ENCODE data around the gene MATN4.
"Not testable (repeated sequence)": the region's sequence is repeated elsewhere in the genome, so short reads cannot be mapped to it uniquely, and the experiment has no call there.

Gene MATN4, protein sequence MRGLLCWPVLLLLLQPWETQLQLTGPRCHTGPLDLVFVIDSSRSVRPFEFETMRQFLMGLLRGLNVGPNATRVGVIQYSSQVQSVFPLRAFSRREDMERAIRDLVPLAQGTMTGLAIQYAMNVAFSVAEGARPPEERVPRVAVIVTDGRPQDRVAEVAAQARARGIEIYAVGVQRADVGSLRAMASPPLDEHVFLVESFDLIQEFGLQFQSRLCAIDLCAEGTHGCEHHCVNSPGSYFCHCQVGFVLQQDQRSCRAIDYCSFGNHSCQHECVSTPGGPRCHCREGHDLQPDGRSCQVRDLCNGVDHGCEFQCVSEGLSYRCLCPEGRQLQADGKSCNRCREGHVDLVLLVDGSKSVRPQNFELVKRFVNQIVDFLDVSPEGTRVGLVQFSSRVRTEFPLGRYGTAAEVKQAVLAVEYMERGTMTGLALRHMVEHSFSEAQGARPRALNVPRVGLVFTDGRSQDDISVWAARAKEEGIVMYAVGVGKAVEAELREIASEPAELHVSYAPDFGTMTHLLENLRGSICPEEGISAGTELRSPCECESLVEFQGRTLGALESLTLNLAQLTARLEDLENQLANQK

DNA sequence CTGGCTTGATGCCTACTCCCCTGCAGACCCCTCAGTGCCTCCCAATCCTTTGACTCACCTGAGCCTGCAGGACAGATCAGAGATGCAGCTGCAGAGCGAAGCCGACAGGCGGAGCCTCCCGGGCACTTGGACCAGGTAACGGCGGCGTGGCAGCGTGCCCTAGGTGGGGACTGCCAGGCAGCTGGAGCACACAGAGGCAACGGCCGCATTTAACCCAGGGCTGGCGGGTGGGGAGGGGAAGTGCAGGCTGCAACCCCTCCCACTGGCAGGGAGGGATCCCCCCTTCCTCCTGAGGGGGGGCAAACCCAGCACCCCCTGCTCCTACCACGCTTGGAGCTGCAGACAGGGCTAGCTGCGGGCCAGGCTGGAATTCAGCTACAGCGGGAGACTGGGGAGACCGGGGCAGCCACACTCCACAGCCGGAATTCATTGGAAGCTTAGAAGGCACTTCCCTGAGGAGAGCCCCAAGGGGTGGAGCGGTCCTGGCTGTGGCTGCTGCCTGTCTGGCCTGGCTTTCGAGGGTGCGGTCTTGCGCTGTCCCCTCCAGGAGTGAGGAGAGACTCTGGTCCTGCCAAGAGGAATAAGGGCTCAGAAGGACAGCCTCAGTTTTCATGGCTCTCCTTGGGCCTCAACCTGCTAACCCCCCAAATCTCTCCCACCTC, at the start of gene MATN4:
Gene MATN4 (minus strand): TSS at position 183 of the 662 bp plus-strand sequence. CDS start 2,717 bp downstream, outside the sequence.
- no peak for DNase-seq

- DNase-seq: no peak
Measured at GRCh38 chr20:45355209-45356084, 47.3 kb upstream of the MATN4 start.

- no peak for DNase-seq
Measured at GRCh38 chr20:45354423-45355208, 46.5 kb upstream of the MATN4 start.

DNA sequence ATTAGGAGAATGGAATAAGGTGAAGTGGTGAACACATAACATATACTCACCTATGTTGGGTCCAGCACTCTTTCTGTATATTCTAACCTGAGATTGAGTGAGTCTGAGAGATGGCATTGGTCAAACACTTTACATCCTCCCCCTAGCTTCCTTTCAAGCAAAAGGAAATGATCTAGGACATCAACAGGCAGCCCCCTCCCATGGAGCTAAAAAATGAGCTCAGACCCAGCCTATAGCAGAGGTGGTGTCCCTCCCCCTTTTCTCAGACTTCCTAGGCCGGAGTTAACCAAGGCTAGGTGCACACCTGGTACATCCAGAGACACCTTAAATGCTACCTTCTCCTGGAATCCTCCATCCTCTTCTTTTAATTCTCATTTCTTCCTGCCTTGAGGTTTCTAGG, 45.6 kb upstream of the MATN4 start:
- no peak for DNase-seq

GRCh38 chr20:45352729-45353128, 44.6 kb upstream of the MATN4 start:
- DNase-seq: no peak

DNA sequence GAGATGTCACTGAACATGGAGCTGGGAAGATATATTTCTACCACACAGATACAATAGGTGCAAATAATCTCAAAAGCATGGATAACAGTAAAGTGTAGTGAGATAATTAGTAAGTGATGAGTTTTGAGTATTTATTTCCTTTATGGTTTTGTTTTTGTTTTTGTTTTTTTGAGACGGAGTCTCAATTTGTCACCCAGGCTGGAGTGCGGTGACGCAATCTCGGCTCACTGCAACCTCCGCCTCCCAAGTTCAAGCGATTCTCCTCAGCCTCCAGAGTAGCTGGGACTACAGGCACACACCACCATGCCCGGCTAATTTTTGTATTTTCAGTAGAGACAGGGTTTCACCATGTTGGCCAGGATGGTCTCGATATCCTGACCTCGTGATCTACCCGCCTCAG, 42.7 kb upstream of the MATN4 start:
- DNase-seq: not testable (repeated sequence)

DNA sequence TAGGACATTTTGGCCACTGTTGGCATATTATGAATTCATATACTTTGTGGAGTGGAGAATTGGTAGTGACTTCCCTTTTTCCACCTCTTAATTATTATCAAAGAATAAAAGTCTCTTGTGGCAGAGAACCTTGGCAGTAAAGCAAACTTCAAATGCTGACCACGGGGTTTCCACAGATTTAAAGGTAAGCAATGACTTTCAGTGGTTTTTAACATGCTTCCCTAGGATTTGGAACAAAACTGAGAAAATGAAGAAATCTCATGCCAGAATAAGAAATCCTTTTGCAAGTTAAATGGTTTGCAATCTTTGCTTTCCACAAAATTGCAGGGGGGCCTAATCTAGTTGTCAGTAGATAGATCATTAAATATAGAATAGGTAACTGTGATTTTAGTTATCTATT, 42.1 kb upstream of the MATN4 start:
- DNase-seq: no peak

- peak; percentile 76 for DNase-seq
Measured at GRCh38 chr20:45347936-45348778, 40.1 kb upstream of the MATN4 start, which contains the start of gene SDC4. Gene SDC4 (minus strand): TSS chr20:45348424. CDS start chr20:45348384, 40 bp downstream.

- DNase-seq: no peak
Measured at GRCh38 chr20:45347297-45347935, 39.3 kb upstream of the MATN4 start.

DNA sequence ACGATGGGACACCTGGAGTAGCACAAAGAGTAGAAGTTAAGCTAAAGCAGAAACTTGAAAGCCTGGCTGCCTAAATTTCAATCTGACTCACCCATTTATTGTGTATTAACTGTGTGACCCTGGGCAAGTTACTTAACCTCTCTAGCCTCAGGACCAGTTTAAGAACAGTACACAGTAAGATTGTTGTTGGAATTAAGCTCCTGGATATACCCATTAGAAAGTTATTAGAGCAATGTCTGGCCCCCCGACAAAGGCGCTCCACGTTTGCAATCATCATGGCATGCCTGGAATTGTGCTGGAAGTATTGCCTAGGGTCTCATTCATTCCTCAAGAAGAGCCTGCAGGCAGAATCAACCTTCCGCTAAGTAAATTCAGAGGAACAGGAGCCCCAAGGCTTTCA, 38.8 kb upstream of the MATN4 start:
- no peak for DNase-seq

DNA sequence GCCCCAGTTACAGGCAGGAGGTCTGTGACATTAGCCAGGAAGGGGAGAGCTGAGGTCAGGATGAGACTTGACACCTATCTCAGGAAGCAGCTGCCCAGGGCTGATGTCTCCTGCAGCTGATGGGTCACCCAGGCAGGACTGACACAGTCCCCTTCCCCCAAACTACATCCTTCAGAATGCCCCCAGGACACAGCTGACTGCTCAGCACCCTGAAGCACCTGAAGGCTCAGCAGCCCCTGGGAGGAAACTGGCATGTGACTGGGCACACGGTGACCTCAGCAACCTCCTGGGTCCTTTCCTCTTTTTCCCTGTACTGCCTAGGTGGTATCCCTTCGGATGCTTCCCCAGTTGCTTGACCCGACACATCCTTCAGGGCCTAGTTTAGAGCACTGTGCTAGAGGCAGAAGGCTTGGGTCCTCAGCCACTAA, 38.2 kb upstream of the MATN4 start:
- DNase-seq: no peak

DNA sequence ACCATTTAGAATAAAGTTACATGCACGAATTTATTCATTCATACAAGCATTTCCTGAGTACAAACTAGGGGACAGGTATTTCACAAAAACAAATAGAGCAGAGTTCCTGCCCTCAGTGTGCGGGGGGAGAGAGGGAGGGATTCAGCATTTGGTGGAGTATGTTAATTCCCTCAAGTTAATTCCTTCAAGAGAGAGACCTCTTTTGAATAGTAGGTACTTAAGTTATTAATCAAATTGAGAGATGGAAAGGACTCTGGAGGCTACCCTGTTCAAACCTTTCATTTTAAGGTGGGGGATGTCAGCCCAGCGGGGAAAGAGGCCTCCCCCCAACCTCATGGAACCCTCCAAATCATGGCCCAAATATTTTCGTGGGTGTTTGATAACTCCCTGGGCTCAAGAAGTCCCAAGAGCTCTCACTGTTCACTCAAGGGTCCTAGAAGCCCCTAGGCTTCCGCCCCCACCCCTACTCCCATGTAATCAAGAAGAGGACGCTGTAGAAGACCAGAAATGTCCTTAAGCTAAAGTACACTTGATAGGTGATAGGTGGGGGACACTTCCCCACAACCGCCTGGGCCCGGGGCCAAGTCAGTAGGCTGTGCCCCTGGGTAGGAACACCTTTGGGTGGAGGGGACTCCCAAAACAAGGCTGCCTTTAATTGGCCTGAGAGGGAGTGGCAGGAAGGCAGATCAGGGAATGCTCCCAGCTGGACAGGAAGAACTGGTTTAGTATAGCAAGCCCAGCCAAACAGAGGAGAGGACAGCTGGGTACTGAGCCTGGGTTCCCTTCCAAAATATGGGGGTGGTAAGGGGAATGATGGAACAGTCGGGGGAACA, 37.2 kb upstream of the MATN4 start:
- DNase-seq: no peak

- no peak for DNase-seq
Measured at GRCh38 chr20:45344168-45344860, 36.2 kb upstream of the MATN4 start.

DNA sequence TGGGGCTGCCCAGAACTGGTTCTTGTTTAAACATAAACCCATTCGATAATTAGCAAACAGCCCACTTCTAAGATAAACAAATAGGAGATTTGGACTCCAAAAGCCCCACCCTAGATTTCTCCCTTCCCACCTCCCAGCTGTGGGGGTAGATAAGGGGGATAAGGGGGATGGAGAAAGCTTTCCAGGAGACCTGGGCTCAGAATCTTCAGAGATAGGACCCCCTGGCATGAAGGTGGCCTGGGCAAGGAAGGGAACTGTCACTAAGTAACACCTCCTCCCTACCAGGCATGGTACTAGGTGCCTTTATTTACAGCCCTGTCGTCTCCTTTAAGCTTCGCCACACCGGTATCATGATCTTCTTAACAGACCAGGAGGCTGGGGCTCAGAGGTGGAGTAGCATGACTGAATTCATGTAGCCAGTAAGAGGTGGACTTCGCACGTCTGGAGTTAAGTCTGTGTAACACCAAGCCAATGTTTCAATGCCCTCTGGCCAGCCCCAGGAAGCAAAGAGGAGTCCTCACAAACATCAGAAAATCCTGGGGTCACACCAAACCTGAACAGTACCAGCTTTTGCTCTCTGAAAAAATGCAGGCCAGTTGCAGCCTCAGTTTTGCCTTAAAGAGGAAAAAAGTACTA, 35.6 kb upstream of the MATN4 start:
- DNase-seq: no peak

- no peak for DNase-seq
Measured at GRCh38 chr20:45342855-45343531, 34.9 kb upstream of the MATN4 start.

GRCh38 chr20:45341939-45342854, 34.1 kb upstream of the MATN4 start:
- no peak for DNase-seq

DNA sequence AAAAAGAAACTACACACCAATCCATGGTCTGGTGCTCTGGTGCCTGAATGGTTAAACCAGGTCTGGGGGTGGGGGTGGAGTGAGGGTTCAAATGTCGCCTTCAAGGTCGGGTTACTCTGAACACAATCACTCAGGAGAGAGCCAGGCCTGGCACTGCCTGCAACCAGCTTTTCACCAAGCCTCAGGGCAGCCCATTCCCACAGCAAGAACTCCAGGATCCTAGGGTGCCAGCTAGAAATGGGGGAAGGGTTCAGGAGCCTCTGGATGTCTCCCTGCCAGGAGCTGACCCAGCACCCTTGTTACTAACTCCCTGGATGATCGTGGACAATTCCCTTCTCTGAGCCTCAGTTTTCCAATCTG, 33.5 kb upstream of the MATN4 start:
- DNase-seq: no peak

Measured in activated CD4-positive, CD25-positive, alpha-beta regulatory T cell treated with anti-CD3 and anti-CD28 coated beads, Interleukin-2, amount 50 U/mL, for 72 hours (primary cell).